GM23248 (cell line): ENCODE data around the gene ANO1. TPM values are rescaled to one million over a fixed set of nuclear protein-coding genes. Genes with fewer than 3 reads are reported as not detected.

Source experiments
- DNase-seq: peaks from one replicate; pipeline ENCODE4 v3.0.0-alpha.2; 2015
- H2AFZ ChIP-seq: fragments of 200-600 bp; sonication (generic); 2 replicates; pipeline ENCODE4 v1.6.1; 2016; ENCODE audit warnings: antibody characterized with exemption
- H3F3A ChIP-seq: fragments of 200-600 bp; sonication (generic); 2 replicates; pipeline ENCODE4 v1.6.1; 2016; ENCODE audit warnings: mild to moderate bottlenecking, antibody characterized with exemption, mixed run types; ENCODE audit not compliant: insufficient read depth
- H3K27ac ChIP-seq: fragments of 200-600 bp; sonication (generic); 2 replicates; pipeline ENCODE4 v1.5.1; 2016; ENCODE audit warnings: mild to moderate bottlenecking
- H3K27me3 ChIP-seq: fragments of 200-600 bp; sonication (generic); replicated peaks from 2 replicates; pipeline ENCODE4 v1.6.1; 2016; ENCODE audit warnings: mild to moderate bottlenecking; ENCODE audit not compliant: insufficient read depth
- H3K36me3 ChIP-seq: fragments of 200-600 bp; sonication (generic); 2 replicates; pipeline ENCODE4 v1.6.1; 2016; ENCODE audit warnings: low read depth, mild to moderate bottlenecking
- H3K4me1 ChIP-seq: fragments of 200-600 bp; sonication (generic); 2 replicates; pipeline ENCODE4 v1.6.1; 2016; ENCODE audit warnings: mild to moderate bottlenecking; ENCODE audit not compliant: insufficient read depth
- H3K4me2 ChIP-seq: fragments of 200-600 bp; sonication (generic); one replicate; pipeline ENCODE4 v1.6.1; 2016; ENCODE audit warnings: mild to moderate bottlenecking; ENCODE audit not compliant: unreplicated experiment
- H3K4me3 ChIP-seq: fragments of 200-600 bp; sonication (generic); 2 replicates; pipeline ENCODE4 v1.5.1; 2016; ENCODE audit warnings: mild to moderate bottlenecking
- H3K79me2 ChIP-seq: fragments of 200-600 bp; sonication (generic); 2 replicates; pipeline ENCODE4 v1.6.1; 2016; ENCODE audit warnings: mild to moderate bottlenecking; ENCODE audit not compliant: insufficient read depth
- H3K9ac ChIP-seq: fragments of 200-600 bp; sonication (generic); 2 replicates; pipeline ENCODE4 v1.6.1; 2016; ENCODE audit warnings: mild to moderate bottlenecking
- H3K9me2 ChIP-seq: fragments of 200-600 bp; sonication (generic); 2 replicates; pipeline ENCODE4 v1.6.1; 2016; ENCODE audit warnings: mixed run types, mild to moderate bottlenecking, moderate library complexity; ENCODE audit not compliant: insufficient read depth
- H3K9me3 ChIP-seq: fragments of 200-600 bp; sonication (generic); one replicate; pipeline ENCODE4 v1.6.1; 2017; ENCODE audit warnings: low read depth
- H4K20me1 ChIP-seq: fragments of 200-600 bp; sonication (generic); 2 replicates; pipeline ENCODE4 v1.6.0; 2016; ENCODE audit not compliant: insufficient read depth
- EZH2 ChIP-seq: fragments of 200-600 bp; sonication (generic); IDR thresholded peaks from 2 replicates; pipeline ENCODE4 v1.6.1; 2018; ENCODE audit warnings: antibody characterized with exemption, mild to moderate bottlenecking; ENCODE audit not compliant: insufficient read depth, poor library complexity, severe bottlenecking
- EZH2phosphoT487 ChIP-seq: fragments of 200-600 bp; sonication (generic); IDR thresholded peaks from 2 replicates; pipeline ENCODE4 v1.6.1; 2018; ENCODE audit warnings: antibody characterized with exemption, moderate library complexity, mild to moderate bottlenecking, low read depth; ENCODE audit not compliant: insufficient read depth
- WGBS, 2 experiments: methylation state at CpG; one replicate each; pipeline ENCODE4 v1.1.6; 2015 to 2017; ENCODE audit warnings: low lambda C conversion rate in 2 of 2, low coverage in 1 of 2; ENCODE audit errors: missing lambda C conversion rate in 2 of 2; 5-methylcytosine and 5-hydroxymethylcytosine counted together
- in situ Hi-C: fragments of 300-500 bp; cut with MboI; formaldehyde crosslinking; loops from 2 replicates; pipeline ENCODE4 v1.15.0; 2020
- polyA plus RNA-seq: library from polyadenylated mRNA; unstranded; fragments of >200 nt; fragmentation: Nextera tagmentation; extraction: Ambion mirVana; gene quantifications from 2 replicates; pipeline ENCODE4 v1.2.1, GENCODE V29; 2016
- total RNA-seq: library from RNA; depleted of rRNA; stranded (reverse); fragments of >200 nt; shearing (Covaris generic); gene quantifications from 2 replicates; pipeline ENCODE4 v1.2.3, GENCODE V29; 2014

ANO1 gene
- total and polyA plus RNA-seq, 2 experiments from 2014 or later = 0.97 TPM; not detected in 1

- Histone ChIP-seq H4K20me1 (no peaks in the 10 kb centered on the region; the same call in 1 of the 2 replicates), H2AFZ (peak overlapping the region; percentile 98), H3K4me1 (peaks cover 17% of the 10 kb centered on the region; the same call in 1 of the 2 replicates), H3F3A (peaks cover 18% of the 10 kb centered on the region), H3K79me2 (peaks cover 49% of the 10 kb centered on the region), H3K27me3 (no peaks in the 10 kb centered on the region), H3K9ac (peak overlapping the region; percentile 95), H3K9me3 (no peaks in the 10 kb centered on the region), H3K36me3 (peaks cover 12% of the 10 kb centered on the region; the same call in 1 of the 2 replicates), H3K4me3 (peak overlapping the region; percentile 87), H3K9me2 (no peaks in the 10 kb centered on the region), H3K4me2 (peak overlapping the region; percentile 90), H3K27ac (peak overlapping the region; percentile 94)
- TF ChIP-seq EZH2 = no peak
- no peak for TF ChIP-seq EZH2phosphoT487
- WGBS, 2 experiments = 0 to 1% methylated on average over 28 of the region's 30 CpGs
- peak; percentile 96 for DNase-seq
- in situ Hi-C loops = no loop called here
Measured at GRCh38 chr11:70203751-70204465, 125.8 kb downstream of the ANO1 start.

GRCh38 chr11:70204466-70204799, 126.3 kb downstream of the ANO1 start:
- no peak for DNase-seq

GRCh38 chr11:70205049-70205725, 127.1 kb downstream of the ANO1 start:
- Histone ChIP-seq H2AFZ (no peak overlapping the region), H3K27ac (peak overlapping the region; percentile 94), H3K9me2 (no peaks in the 10 kb centered on the region), H3K4me3 (peak overlapping the region; percentile 87), H3F3A (peaks cover 31% of the 10 kb centered on the region), H4K20me1 (no peaks in the 10 kb centered on the region; the same call in 1 of the 2 replicates), H3K4me2 (peak overlapping the region; percentile 90), H3K79me2 (peaks cover 49% of the 10 kb centered on the region), H3K9me3 (no peaks in the 10 kb centered on the region), H3K27me3 (no peaks in the 10 kb centered on the region), H3K9ac (peak overlapping the region; percentile 95), H3K36me3 (peaks cover 12% of the 10 kb centered on the region; the same call in 1 of the 2 replicates), H3K4me1 (peaks cover 24% of the 10 kb centered on the region)
- in situ Hi-C loops = no loop called here
- peak; percentile 34 for DNase-seq
- TF ChIP-seq EZH2 (no peak), EZH2phosphoT487 (no peak)
- 77% methylated on average over 12 of the region's 12 CpGs for WGBS, 2 experiments

More at GRCh38 chr11:70204466-70204799, 126.3 kb downstream of the ANO1 start:
- WGBS, 2 experiments = 11 to 25% methylated on average over 4 of the region's 4 CpGs
- Histone ChIP-seq H2AFZ (0 out of 2 replicates have a peak overlapping the region, but pooled peaks have one; percentile 98), H3K36me3 (peaks cover 12% of the 10 kb centered on the region; the same call in 1 of the 2 replicates), H3K4me2 (peak overlapping the region; percentile 90), H3K27me3 (no peaks in the 10 kb centered on the region), H3F3A (peaks cover 23% of the 10 kb centered on the region), H3K79me2 (peaks cover 49% of the 10 kb centered on the region), H3K27ac (peak overlapping the region; percentile 94), H3K4me3 (peak overlapping the region; percentile 87), H3K9ac (peak overlapping the region; percentile 95), H3K9me2 (no peaks in the 10 kb centered on the region), H3K4me1 (peaks cover 18% of the 10 kb centered on the region; the same call in 1 of the 2 replicates), H4K20me1 (no peaks in the 10 kb centered on the region; the same call in 1 of the 2 replicates), H3K9me3 (no peaks in the 10 kb centered on the region)
- no peak for TF ChIP-seq EZH2phosphoT487
- in situ Hi-C loops = no loop called here

GRCh38 chr11:70205766-70206165, 127.6 kb downstream of the ANO1 start:
- in situ Hi-C loops = no loop called here
- Histone ChIP-seq H2AFZ (no peak overlapping the region), H3F3A (peaks cover 35% of the 10 kb centered on the region), H3K9ac (no peak overlapping the region), H3K4me1 (peaks cover 30% of the 10 kb centered on the region), H3K4me3 (no peak overlapping the region), H3K79me2 (peaks cover 49% of the 10 kb centered on the region), H3K27ac (no peak overlapping the region), H3K27me3 (no peaks in the 10 kb centered on the region), H3K9me3 (no peaks in the 10 kb centered on the region), H4K20me1 (no peaks in the 10 kb centered on the region; the same call in 1 of the 2 replicates), H3K9me2 (no peaks in the 10 kb centered on the region), H3K36me3 (peaks cover 12% of the 10 kb centered on the region; the same call in 1 of the 2 replicates), H3K4me2 (no peak overlapping the region)
- TF ChIP-seq EZH2 = no peak
- TF ChIP-seq EZH2phosphoT487 = no peak
- DNase-seq = no peak
- WGBS, 2 experiments = 86 to 88% methylated on average over 7 of the region's 7 CpGs
